Heart right ventricle (tissue), 16 donors: Measurements from ENCODE around the gene ERGIC2. TPM values are rescaled to one million over a fixed set of nuclear protein-coding genes. Genes with fewer than 3 reads are reported as not detected.

Experiments
- ATAC-seq, 8 donors: fragments of 200-7000 bp; cut with Tn5 transposase; one replicate each; pipeline ENCODE4 v1.9.1; 2020; ENCODE audit warnings: mild to moderate bottlenecking in 8 of 8, moderate library complexity in 8 of 8, moderate number of reproducible peaks in 1 of 8
- DNase-seq, 2 donors: peaks; one replicate each; pipeline ENCODE4 v3.0.0-alpha.2; 2020
- H3K27ac ChIP-seq, 10 donors: fragments of 200-600 bp; sonication (generic) in 2 of 10; one replicate each; pipeline versions ENCODE4 v1.5.0 to v1.8.0; 2020 to 2022; ENCODE audit warnings: mild to moderate bottlenecking in 3 of 10
- H3K27me3 ChIP-seq, 7 donors: fragments of 200-600 bp; one replicate each; pipeline ENCODE4 v1.8.0; 2021 to 2022; ENCODE audit warnings: mild to moderate bottlenecking in 2 of 7
- H3K36me3 ChIP-seq, 9 donors: fragments of 200-600 bp; sonication (generic) in 1 of 9; one replicate each; pipeline versions ENCODE4 v1.5.0 to v1.8.0; 2020 to 2022; ENCODE audit warnings: mild to moderate bottlenecking in 2 of 9
- H3K4me1 ChIP-seq, 9 donors: fragments of 200-600 bp; sonication (generic) in 1 of 9; one replicate each; pipeline versions ENCODE4 v1.5.0 to v1.8.0; 2020 to 2022; ENCODE audit warnings: mild to moderate bottlenecking in 4 of 9
- H3K4me3 ChIP-seq, 10 donors: fragments of 200-600 bp; sonication (generic) in 2 of 10; one replicate each; pipeline versions ENCODE4 v1.5.0 to v1.8.0; 2020 to 2022; ENCODE audit warnings: mild to moderate bottlenecking in 7 of 10, moderate library complexity in 2 of 10
- H3K9me3 ChIP-seq, 11 donors: fragments of 200-600 bp in 10 of 11; sonication (generic) in 2 of 11; one replicate each; pipeline versions ENCODE4 v1.5.0 to v1.8.0; 2013 to 2022; ENCODE audit warnings: mild to moderate bottlenecking in 2 of 11, control low read depth in 1 of 11, moderate library complexity in 1 of 11
- WGBS, 2 donors: extraction: QIAGEN DNeasy Blood & Tissue Kit; methylation state at CpG; one replicate each; pipeline ENCODE4 v1.1.7; 2013; ENCODE audit warnings: inconsistent platforms in 1 of 2; 5-methylcytosine and 5-hydroxymethylcytosine counted together
- intact Hi-C, 10 donors: fragments of 100-400 bp; cut with DNase I; formaldehyde crosslinking; loops; one replicate each; pipeline versions ENCODE4 v1.11.1 to v1.14.2; 2022
- polyA plus RNA-seq, 2 donors: library from polyadenylated mRNA; stranded (reverse); fragments of 200-250 nt; gene quantifications; one replicate each; pipeline ENCODE4 v1.2.3, GENCODE V29; 2013
- total RNA-seq, 10 donors: library from RNA; stranded (reverse); fragmentation: NEBNext Ultra II Directional in 3 of 10; extraction: Animal tissue kit (Norgen Biotek cat#: 25700) in 3 of 10; gene quantifications; one replicate each; pipeline versions ENCODE4 v1.2.1 to v1.2.4, GENCODE V29; 2021 to 2023
- TF ChIP-seq, protein P1 (sequence below), 9 donors: fragments of 200-600 bp; sonication (generic) in 2 of 9; IDR thresholded peaks; one replicate each; pipeline versions ENCODE4 v1.5.0 to v1.8.0; 2021 to 2022; ENCODE audit warnings: antibody characterized with exemption in 9 of 9, mild to moderate bottlenecking in 5 of 9, moderate library complexity in 1 of 9
- donor health status: Arrhythmogenic right ventricular cardiomyopathy.
- donor health status: ischemic (EF 13 %, LVEDD 7.1; RV severe dilation, severe dysfunction).
- donor health status: healthy with polysubstance abuse.
- donor health status: DM: no; HTN: yes; CAD: no.
- donor health status: DM: no; HTN: no; CAD: no.
- donor health status: ischemic (EF 25% LVEDD 6.9; RV normal size, moderate dysfunction).
- donor health status: ischemic (EF 25% LVEDD 5.7; RV mildly dilated, moderate dysfunction).
- donor health status: healthy.
- donor health status: DM: yes; HTN: yes; CAD: no.
- donor health status: Ischemic cardiomyopathy.
- donor health status: ischemic (EF 35%, LVEDD 5.7; RV mildly dilated, moderate dysfunction).
- donor health status: nonischemic (EF 11% LVEDD 7.7; RV severe dilation, severe dysfunction).
- donor health status: DM: yes; HTN: yes; CAD: no.
- donor health status: PGD.
- donor health status: ischemic (EF 29% LVEDD 5.4; RV normal size, mild dysfunction).
- donor health status: nonischemic (EF 23%, LVEDD 6.1; RV moderate dilation, normal function).

ERGIC2 gene
- total and polyA plus RNA-seq, 12 donors: 50.0 to 97.2 (median 85.0) TPM

DNA sequence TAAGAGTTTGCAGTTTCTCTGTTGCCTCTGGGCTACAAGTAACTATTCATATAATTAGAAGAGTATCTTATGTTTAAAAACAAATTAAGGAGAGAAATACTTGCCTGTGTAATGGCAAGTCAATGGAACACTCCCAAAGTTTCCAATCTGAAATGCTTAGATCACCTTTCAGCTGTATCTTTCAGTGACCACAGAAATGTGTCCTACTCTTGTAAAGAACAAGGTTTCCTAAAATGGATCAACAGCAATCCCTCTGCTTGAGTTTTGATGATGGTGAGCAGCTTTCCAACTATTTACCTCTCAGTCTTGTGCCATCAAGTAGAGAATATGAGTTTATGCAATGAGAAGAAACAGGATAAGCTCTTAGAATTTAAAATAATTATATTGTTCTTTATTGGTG is 92.9 kb downstream of the ERGIC2 start:
- TF ChIP-seq, protein P1, sequence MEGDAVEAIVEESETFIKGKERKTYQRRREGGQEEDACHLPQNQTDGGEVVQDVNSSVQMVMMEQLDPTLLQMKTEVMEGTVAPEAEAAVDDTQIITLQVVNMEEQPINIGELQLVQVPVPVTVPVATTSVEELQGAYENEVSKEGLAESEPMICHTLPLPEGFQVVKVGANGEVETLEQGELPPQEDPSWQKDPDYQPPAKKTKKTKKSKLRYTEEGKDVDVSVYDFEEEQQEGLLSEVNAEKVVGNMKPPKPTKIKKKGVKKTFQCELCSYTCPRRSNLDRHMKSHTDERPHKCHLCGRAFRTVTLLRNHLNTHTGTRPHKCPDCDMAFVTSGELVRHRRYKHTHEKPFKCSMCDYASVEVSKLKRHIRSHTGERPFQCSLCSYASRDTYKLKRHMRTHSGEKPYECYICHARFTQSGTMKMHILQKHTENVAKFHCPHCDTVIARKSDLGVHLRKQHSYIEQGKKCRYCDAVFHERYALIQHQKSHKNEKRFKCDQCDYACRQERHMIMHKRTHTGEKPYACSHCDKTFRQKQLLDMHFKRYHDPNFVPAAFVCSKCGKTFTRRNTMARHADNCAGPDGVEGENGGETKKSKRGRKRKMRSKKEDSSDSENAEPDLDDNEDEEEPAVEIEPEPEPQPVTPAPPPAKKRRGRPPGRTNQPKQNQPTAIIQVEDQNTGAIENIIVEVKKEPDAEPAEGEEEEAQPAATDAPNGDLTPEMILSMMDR (IDR thresholded peaks at IDR 0.05): no peak
- ATAC-seq: no peak
- Histone ChIP-seq H3K9me3 (peaks cover 0 to 14% (median 0%) of the 10 kb centered on the region in 11 donors), H3K4me3 (no peak overlapping the region), H3K4me1 (peaks cover 0 to 7% (median 0%) of the 10 kb centered on the region in 9 donors), H3K36me3 (peaks cover 0 to 3% (median 0%) of the 10 kb centered on the region in 9 donors), H3K27ac (no peak overlapping the region), H3K27me3 (no peaks in the 10 kb centered on the region)
- intact Hi-C loops: no loop called here
- DNase-seq: no peak

DNA sequence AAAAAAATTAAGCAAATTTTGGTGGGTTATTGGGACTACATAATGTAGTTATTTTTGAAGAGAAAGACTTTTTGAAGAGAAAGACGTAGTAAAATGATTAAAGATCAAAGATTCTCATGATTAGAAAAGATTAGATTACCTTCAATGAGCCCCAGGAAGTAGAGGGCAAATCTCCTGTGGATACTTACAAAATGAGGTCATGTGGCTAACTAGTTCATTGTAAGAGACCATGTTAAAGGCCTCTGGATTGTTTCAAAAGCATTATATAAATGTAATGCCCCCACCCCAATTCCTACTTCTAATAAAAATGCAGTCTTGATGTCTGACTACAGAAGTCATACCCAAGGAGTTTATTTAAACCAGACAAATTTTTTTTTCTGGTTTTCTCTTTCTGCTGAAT is 93.3 kb downstream of the ERGIC2 start:
- peaks cover 0 to 14% (median 0%) of the 10 kb centered on the region in 11 donors for H3K9me3 ChIP-seq
- DNase-seq (no peak), ATAC-seq (no peak)
- peaks cover 0 to 3% (median 0%) of the 10 kb centered on the region in 9 donors for H3K36me3 ChIP-seq
- H3K4me3 ChIP-seq: no peak overlapping the region
- peaks cover 0 to 7% (median under 1%) of the 10 kb centered on the region in 9 donors for H3K4me1 ChIP-seq
- WGBS, 2 donors: 79 to 88% methylated on average over 1 of the region's 1 CpG
- TF ChIP-seq, protein P1 (IDR thresholded peaks at IDR 0.05): no peak
- H3K27ac ChIP-seq: no peak overlapping the region
- intact Hi-C loops: no loop called here
- H3K27me3 ChIP-seq: no peaks in the 10 kb centered on the region

Other genes with a start within 250 kb of the ERGIC2 start
- 1 to 10 TPM; 1.4 to 6.7 (median 2.7) TPM for gene FAR2, start 231.9 kb downstream of the ERGIC2 start, total RNA-seq
- gene FAR2, start 231.9 kb downstream of the ERGIC2 start, polyA plus RNA-seq: 1 to 10 TPM; 1.7 to 2.3 TPM
- gene OVCH1, start 116.5 kb upstream of the ERGIC2 start, total RNA-seq: under 1 TPM in 4 of 10 donors, not detected in 6; 0.07 to 0.25 (median 0.21) TPM
- under 1 TPM; 0.12 to 0.44 TPM for gene OVCH1, start 116.5 kb upstream of the ERGIC2 start, polyA plus RNA-seq